Measurements from ENCODE around the gene TMEM221.
A peak's percentile ranks its signal among the peaks of the same experiment; 100 is the strongest.

- no peak for TF ChIP-seq POLR2A (IDR thresholded peaks at IDR 0.05)
- peak in 2 of 4 experiments; percentile 30 to 40 for TF ChIP-seq CTCF (IDR thresholded peaks at IDR 0.05)
Measured at GRCh38 chr19:17420475-17420924, 28.0 kb downstream of the TMEM221 start.

Measured in uterus (tissue), 2 donors.